Activated T-cell treated with anti-CD3 and anti-CD28 coated beads, Interleukin-2, amount 50 U/mL, for 24 hours (primary cell): ENCODE results near the gene DUSP12.

ENCODE experiments used
- DNase-seq: peaks from one replicate; pipeline ENCODE4 v3.0.0-alpha.2; 2020
- H3K27ac Mint-ChIP-seq: 2 replicates; pipeline ENCODE4 v1.8.0; 2020; ENCODE audit warnings: mild to moderate bottlenecking, mixed read lengths
- H3K27me3 Mint-ChIP-seq: 2 replicates; pipeline ENCODE4 v1.8.0; 2020; ENCODE audit warnings: mixed read lengths
- H3K36me3 Mint-ChIP-seq: 2 replicates; pipeline ENCODE4 v1.8.0; 2020; ENCODE audit warnings: low read depth, mixed read lengths
- H3K4me1 Mint-ChIP-seq: 2 replicates; pipeline ENCODE4 v1.8.0; 2020; ENCODE audit warnings: low read depth, mixed read lengths
- H3K4me3 Mint-ChIP-seq: 2 replicates; pipeline ENCODE4 v1.8.0; 2020; ENCODE audit warnings: mild to moderate bottlenecking, moderate library complexity, mixed read lengths
- H3K9me3 Mint-ChIP-seq: 2 replicates; pipeline ENCODE4 v1.8.0; 2020; ENCODE audit warnings: mixed read lengths

Gene DUSP12

DNA sequence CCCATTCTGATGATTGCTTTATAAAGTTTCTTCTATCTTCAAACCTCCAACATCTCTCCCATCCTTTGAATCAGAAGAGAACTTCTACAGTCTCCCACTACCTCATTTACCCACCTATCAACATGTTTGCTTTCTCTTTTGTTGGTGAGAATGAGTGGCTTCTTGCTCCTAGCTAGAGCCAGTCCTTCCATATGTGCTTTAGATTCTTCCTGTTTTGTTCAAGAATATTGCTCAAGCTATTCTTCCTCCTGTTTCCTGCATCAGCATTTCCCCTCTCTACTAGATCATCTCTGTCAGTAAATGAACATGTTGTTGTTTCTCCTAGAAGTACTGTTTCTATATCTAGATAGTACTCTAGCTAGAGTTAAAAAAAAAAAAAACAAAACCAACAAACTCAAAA, 22.8 kb downstream of the DUSP12 start:
- no peak for DNase-seq
- Mint-ChIP-seq H3K9me3 (no peaks in the 10 kb centered on the region), H3K4me1 (peaks cover 28% of the 10 kb centered on the region), H3K27me3 (no peaks in the 10 kb centered on the region), H3K4me3 (no peak overlapping the region), H3K27ac (no peak overlapping the region), H3K36me3 (peaks cover 9% of the 10 kb centered on the region)

GRCh38 chr1:161773791-161774190, 24.2 kb downstream of the DUSP12 start:
- Mint-ChIP-seq H3K9me3 (no peaks in the 10 kb centered on the region), H3K4me1 (peaks cover 19% of the 10 kb centered on the region), H3K27ac (peak overlapping the region; percentile 66)

DNA sequence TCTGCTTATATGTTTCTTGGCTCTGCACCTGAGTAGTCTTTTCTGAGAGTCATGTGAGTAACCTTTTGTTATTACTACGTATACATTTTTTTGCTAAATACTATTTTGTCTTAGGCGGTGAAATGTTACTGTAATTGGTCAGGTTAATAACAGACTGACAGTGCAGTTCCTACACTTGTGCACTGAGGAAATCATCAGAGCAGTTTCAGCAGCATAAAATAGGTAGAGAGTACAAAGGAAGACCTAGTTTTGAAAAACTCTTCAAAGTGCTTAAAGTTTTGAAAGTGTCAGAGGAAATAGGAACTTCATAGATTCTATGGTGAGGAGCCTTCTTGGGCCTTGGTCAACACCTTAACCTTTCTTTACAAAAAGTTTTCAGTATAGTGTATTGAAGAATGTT, 27.7 kb downstream of the DUSP12 start:
- Mint-ChIP-seq H3K4me3 (no peak overlapping the region), H3K9me3 (no peaks in the 10 kb centered on the region), H3K27ac (no peak overlapping the region), H3K4me1 (peaks cover 25% of the 10 kb centered on the region), H3K27me3 (no peaks in the 10 kb centered on the region), H3K36me3 (peaks cover 43% of the 10 kb centered on the region)
- DNase-seq: no peak

More at GRCh38 chr1:161773791-161774190, 24.2 kb downstream of the DUSP12 start:
- H3K36me3 Mint-ChIP-seq: peaks cover 16% of the 10 kb centered on the region
- no peaks in the 10 kb centered on the region for H3K27me3 Mint-ChIP-seq
- H3K4me3 Mint-ChIP-seq: peak overlapping the region; percentile 10
- no peak for DNase-seq

DNA sequence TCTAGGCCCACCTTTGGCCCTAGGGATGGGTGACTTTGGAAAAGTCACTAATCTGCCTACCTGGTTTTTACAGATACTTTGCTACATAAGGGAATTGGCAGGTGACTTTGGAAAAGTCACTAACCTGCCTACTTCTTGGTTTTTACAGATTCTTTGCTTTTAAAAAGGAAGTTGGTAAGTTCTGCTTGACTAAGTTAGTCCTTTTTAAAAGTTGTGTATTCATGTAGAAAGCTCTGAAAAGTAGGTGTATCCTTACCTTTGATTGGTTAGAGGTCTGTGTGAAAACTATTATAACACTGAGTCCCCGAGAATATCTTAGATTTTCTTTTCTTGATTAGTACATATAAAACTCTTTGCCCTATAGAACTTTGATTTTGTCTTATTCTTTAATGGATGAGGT, 28.9 kb downstream of the DUSP12 start:
- Mint-ChIP-seq H3K27ac (no peak overlapping the region), H3K9me3 (no peaks in the 10 kb centered on the region), H3K27me3 (no peaks in the 10 kb centered on the region), H3K4me3 (no peak overlapping the region), H3K36me3 (peaks cover 53% of the 10 kb centered on the region), H3K4me1 (peaks cover 27% of the 10 kb centered on the region)
- DNase-seq: no peak

- H3K27ac Mint-ChIP-seq: no peak overlapping the region
- no peak for DNase-seq
- H3K4me1 Mint-ChIP-seq: peaks cover 20% of the 10 kb centered on the region
- H3K9me3 Mint-ChIP-seq: no peaks in the 10 kb centered on the region
- no peaks in the 10 kb centered on the region for H3K27me3 Mint-ChIP-seq
- H3K36me3 Mint-ChIP-seq: peaks cover 59% of the 10 kb centered on the region
- H3K4me3 Mint-ChIP-seq: no peak overlapping the region
Measured at GRCh38 chr1:161779393-161779792, 29.8 kb downstream of the DUSP12 start.

DNA sequence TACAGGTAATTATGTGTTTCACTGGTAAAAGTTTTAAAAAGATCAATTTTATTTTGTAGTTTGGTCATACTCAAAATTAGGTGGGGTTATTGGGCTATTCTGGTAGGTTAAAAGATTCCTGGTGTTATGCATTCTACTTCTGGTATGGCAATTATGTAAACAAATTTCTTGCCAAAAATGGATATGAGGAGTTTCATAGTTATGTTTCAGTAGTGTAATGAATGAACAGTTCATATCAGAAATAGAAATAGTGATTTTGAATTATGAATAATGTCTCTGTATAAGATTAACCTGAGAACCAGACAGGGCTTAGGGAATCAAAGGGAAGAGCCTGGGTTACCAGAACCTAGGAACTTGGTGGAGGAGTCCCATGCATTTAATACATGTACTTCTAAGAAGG, 32.4 kb downstream of the DUSP12 start:
- no peaks in the 10 kb centered on the region for H3K9me3 Mint-ChIP-seq

GRCh38 chr1:161782886-161783285, 33.3 kb downstream of the DUSP12 start:
- no peak overlapping the region for H3K4me3 Mint-ChIP-seq
- H3K9me3 Mint-ChIP-seq: no peaks in the 10 kb centered on the region
- no peaks in the 10 kb centered on the region for H3K27me3 Mint-ChIP-seq
- peaks cover 82% of the 10 kb centered on the region for H3K36me3 Mint-ChIP-seq
- peak overlapping the region; percentile 3 for H3K27ac Mint-ChIP-seq
- no peak for DNase-seq
- H3K4me1 Mint-ChIP-seq: peaks cover 21% of the 10 kb centered on the region

More for the DNA sequence above, 32.4 kb downstream of the DUSP12 start:
- H3K27ac Mint-ChIP-seq: peak overlapping the region; percentile 7
- H3K4me3 Mint-ChIP-seq: no peak overlapping the region
- no peak for DNase-seq
- peaks cover 78% of the 10 kb centered on the region for H3K36me3 Mint-ChIP-seq
- H3K27me3 Mint-ChIP-seq: no peaks in the 10 kb centered on the region
- peaks cover 20% of the 10 kb centered on the region for H3K4me1 Mint-ChIP-seq

DNA sequence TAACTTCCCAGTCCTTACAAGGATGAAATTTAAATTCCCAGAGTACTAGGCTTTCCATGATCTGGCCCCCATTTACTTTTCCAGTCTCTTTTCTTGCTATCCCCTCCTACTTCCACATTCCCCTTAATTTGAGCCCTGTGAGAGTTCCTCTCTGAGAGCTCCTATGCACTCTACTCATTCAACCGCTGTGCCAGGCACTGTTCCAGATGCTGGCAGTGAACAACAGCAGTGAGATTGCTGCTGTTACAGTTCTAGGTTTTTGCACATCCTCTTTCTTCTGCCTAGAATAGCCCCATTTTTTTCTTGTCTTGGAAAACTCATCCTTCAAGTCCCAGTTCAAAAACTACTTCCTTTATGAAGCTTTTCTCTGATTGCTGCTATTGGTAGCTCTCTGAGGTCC, 35.4 kb downstream of the DUSP12 start:
- H3K4me1 Mint-ChIP-seq: peaks cover 20% of the 10 kb centered on the region
- no peaks in the 10 kb centered on the region for H3K9me3 Mint-ChIP-seq
- no peak overlapping the region for H3K4me3 Mint-ChIP-seq
- DNase-seq: no peak
- H3K27me3 Mint-ChIP-seq: no peaks in the 10 kb centered on the region
- H3K36me3 Mint-ChIP-seq: peaks cover 76% of the 10 kb centered on the region
- peak overlapping the region; percentile 0 for H3K27ac Mint-ChIP-seq

- Mint-ChIP-seq H3K36me3 (peaks cover 78% of the 10 kb centered on the region), H3K27me3 (no peaks in the 10 kb centered on the region), H3K4me1 (peaks cover 25% of the 10 kb centered on the region), H3K27ac (peak overlapping the region; percentile 13), H3K9me3 (no peaks in the 10 kb centered on the region), H3K4me3 (no peak overlapping the region)
- DNase-seq: no peak
Measured at GRCh38 chr1:161787355-161787754, 37.8 kb downstream of the DUSP12 start.

- no peak for DNase-seq
- H3K4me3 Mint-ChIP-seq: no peak overlapping the region
- H3K36me3 Mint-ChIP-seq: peaks cover 83% of the 10 kb centered on the region
- H3K9me3 Mint-ChIP-seq: no peaks in the 10 kb centered on the region
- H3K4me1 Mint-ChIP-seq: peaks cover 32% of the 10 kb centered on the region
- no peak overlapping the region for H3K27ac Mint-ChIP-seq
- no peaks in the 10 kb centered on the region for H3K27me3 Mint-ChIP-seq
Measured at GRCh38 chr1:161790587-161791317, 41.2 kb downstream of the DUSP12 start.

GRCh38 chr1:161791904-161792655, 42.5 kb downstream of the DUSP12 start:
- Mint-ChIP-seq H3K27me3 (no peaks in the 10 kb centered on the region), H3K9me3 (no peaks in the 10 kb centered on the region), H3K27ac (peak overlapping the region; percentile 45), H3K4me1 (peaks cover 32% of the 10 kb centered on the region), H3K4me3 (no peak overlapping the region), H3K36me3 (peaks cover 85% of the 10 kb centered on the region)
- DNase-seq: no peak

DNA sequence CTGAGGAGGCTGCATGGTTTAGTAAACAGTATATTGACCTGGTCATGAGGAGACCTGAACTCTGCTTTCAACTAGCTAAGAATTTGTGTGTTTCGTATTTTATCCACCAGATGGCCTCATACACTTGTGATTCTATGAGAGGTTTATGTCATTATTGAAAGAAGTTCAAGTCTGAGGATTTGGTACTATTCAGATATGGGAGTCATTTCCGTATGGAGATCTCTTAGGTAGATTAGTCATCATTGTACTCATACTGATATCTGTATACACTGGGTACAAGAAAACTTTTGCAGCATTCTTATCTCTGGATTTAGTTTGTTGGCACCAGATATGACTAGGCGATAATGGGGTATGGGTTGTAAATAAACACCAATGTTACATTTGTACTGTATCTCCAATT, 43.2 kb downstream of the DUSP12 start:
- H3K9me3 Mint-ChIP-seq: no peaks in the 10 kb centered on the region
- H3K27ac Mint-ChIP-seq: peak overlapping the region; percentile 45
- H3K4me3 Mint-ChIP-seq: no peak overlapping the region
- no peak for DNase-seq
- peaks cover 32% of the 10 kb centered on the region for H3K4me1 Mint-ChIP-seq
- H3K36me3 Mint-ChIP-seq: peaks cover 86% of the 10 kb centered on the region
- H3K27me3 Mint-ChIP-seq: no peaks in the 10 kb centered on the region

GRCh38 chr1:161799792-161800191, 50.2 kb downstream of the DUSP12 start:
- Mint-ChIP-seq H3K4me3 (no peak overlapping the region), H3K27ac (no peak overlapping the region), H3K4me1 (peaks cover 13% of the 10 kb centered on the region), H3K27me3 (no peaks in the 10 kb centered on the region), H3K9me3 (no peaks in the 10 kb centered on the region), H3K36me3 (peaks cover 90% of the 10 kb centered on the region)
- DNase-seq: no peak

DNA sequence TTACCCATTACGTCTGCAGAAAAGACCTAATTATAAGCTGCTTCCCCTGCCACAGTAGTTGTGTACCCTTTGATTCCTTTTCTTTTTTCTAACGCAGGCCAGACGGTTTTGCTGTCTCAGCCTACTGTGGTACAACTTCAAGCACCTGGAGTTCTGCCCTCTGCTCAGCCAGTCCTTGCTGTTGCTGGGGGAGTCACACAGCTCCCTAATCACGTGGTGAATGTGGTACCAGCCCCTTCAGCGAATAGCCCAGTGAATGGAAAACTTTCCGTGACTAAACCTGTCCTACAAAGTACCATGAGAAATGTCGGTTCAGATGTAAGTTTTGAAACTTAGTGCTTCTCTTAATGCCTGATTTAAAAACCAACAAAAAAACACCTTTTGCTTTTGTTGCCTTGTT, 52.4 kb downstream of the DUSP12 start:
- H3K4me3 Mint-ChIP-seq: no peak overlapping the region
- H3K36me3 Mint-ChIP-seq: peaks cover 85% of the 10 kb centered on the region
- peaks cover 26% of the 10 kb centered on the region for H3K4me1 Mint-ChIP-seq
- no peaks in the 10 kb centered on the region for H3K27me3 Mint-ChIP-seq
- no peak overlapping the region for H3K27ac Mint-ChIP-seq
- no peak for DNase-seq
- H3K9me3 Mint-ChIP-seq: no peaks in the 10 kb centered on the region

GRCh38 chr1:161803181-161803580, 53.6 kb downstream of the DUSP12 start:
- Mint-ChIP-seq H3K4me1 (peaks cover 29% of the 10 kb centered on the region), H3K9me3 (no peaks in the 10 kb centered on the region), H3K27me3 (no peaks in the 10 kb centered on the region), H3K4me3 (no peak overlapping the region), H3K27ac (no peak overlapping the region), H3K36me3 (peaks cover 78% of the 10 kb centered on the region)
- no peak for DNase-seq
